Stimulated activated naive CD4-positive, alpha-beta T cell treated with Interleukin-2 at 50 U/mL for 16 hours (primary cell): ENCODE data around the gene CD302.
"Not testable (repeated sequence)": the region's sequence is repeated elsewhere in the genome, so short reads cannot be mapped to it uniquely, and the experiment has no call there.

ENCODE experiments used
- DNase-seq: peaks from one replicate; lab custom pipeline; 2025; lab: John Stamatoyannopoulos, UW

The CD302 gene

GRCh38 chr2:159748089-159748488, 49.9 kb downstream of the CD302 start:
- no peak for DNase-seq

- not testable (repeated sequence) for DNase-seq
Observed at GRCh38 chr2:159745237-159745636, 52.8 kb downstream of the CD302 start.

- no peak for DNase-seq
Observed at GRCh38 chr2:159744363-159744762, 53.6 kb downstream of the CD302 start.

GRCh38 chr2:159742846-159743245, 55.2 kb downstream of the CD302 start:
- no peak for DNase-seq

- DNase-seq = no peak
Observed at GRCh38 chr2:159738509-159739390, 59.3 kb downstream of the CD302 start.

GRCh38 chr2:159737917-159738296, 60.1 kb downstream of the CD302 start:
- DNase-seq = no peak

GRCh38 chr2:159737292-159737916, 60.6 kb downstream of the CD302 start:
- no peak for DNase-seq

- DNase-seq = no peak
Observed at GRCh38 chr2:159736048-159736447, 62.0 kb downstream of the CD302 start.

- DNase-seq = no peak
Observed at GRCh38 chr2:159735648-159736047, 62.4 kb downstream of the CD302 start.

- no peak for DNase-seq
Observed at GRCh38 chr2:159728629-159729028, 69.4 kb downstream of the CD302 start.

- no peak for DNase-seq
Observed at GRCh38 chr2:159725713-159726112, 72.3 kb downstream of the CD302 start.

- not testable (repeated sequence) for DNase-seq
Observed at GRCh38 chr2:159724795-159725572, 73.0 kb downstream of the CD302 start.

- DNase-seq = no peak
Observed at GRCh38 chr2:159722580-159722979, 75.4 kb downstream of the CD302 start.

GRCh38 chr2:159720676-159721075, 77.3 kb downstream of the CD302 start:
- DNase-seq = no peak
